Activated naive CD4-positive, alpha-beta T cell treated with anti-CD3 and anti-CD28 coated beads, Interleukin-2, amount 50 U/mL, for 72 hours (primary cell): Measurements from ENCODE around the gene CACNA1B. TPM values are rescaled to one million over a fixed set of nuclear protein-coding genes. Genes with fewer than 3 reads are reported as not detected.
"Not testable (repeated sequence)": the region's sequence is repeated elsewhere in the genome, so short reads cannot be mapped to it uniquely, and the experiment has no call there.

Experiments
- ATAC-seq, 2 donors: fragments of 150-1000 bp; cut with Tn5 transposase; 2 replicates each; pipeline ENCODE4 v1.10.0; 2021; ENCODE audit warnings: mild to moderate bottlenecking in 2 of 2, moderate library complexity in 2 of 2
- DNase-seq, 2 donors: peaks; one replicate each; pipeline ENCODE4 v3.0.0; 2021 to 2022; ENCODE audit warnings: low spot score in 2 of 2
- H3K27ac Mint-ChIP-seq, 2 donors: one replicate each; pipeline ENCODE4 v1.8.0; 2022; ENCODE audit warnings: mild to moderate bottlenecking in 2 of 2, mixed read lengths in 2 of 2
- H3K36me3 Mint-ChIP-seq, 2 donors: one replicate each; pipeline ENCODE4 v1.8.0; 2022; ENCODE audit warnings: mixed read lengths in 2 of 2
- H3K9me3 Mint-ChIP-seq, 2 donors: one replicate each; pipeline ENCODE4 v1.8.0; 2022; ENCODE audit warnings: mixed read lengths in 2 of 2
- total RNA-seq, 2 donors: library from RNA; stranded (reverse); gene quantifications; one replicate each; pipeline ENCODE4 v1.2.3, GENCODE V29; 2022

The CACNA1B gene
- total RNA-seq, 2 donors from 2014 or later, result 0.04 to 0.07 TPM

DNA sequence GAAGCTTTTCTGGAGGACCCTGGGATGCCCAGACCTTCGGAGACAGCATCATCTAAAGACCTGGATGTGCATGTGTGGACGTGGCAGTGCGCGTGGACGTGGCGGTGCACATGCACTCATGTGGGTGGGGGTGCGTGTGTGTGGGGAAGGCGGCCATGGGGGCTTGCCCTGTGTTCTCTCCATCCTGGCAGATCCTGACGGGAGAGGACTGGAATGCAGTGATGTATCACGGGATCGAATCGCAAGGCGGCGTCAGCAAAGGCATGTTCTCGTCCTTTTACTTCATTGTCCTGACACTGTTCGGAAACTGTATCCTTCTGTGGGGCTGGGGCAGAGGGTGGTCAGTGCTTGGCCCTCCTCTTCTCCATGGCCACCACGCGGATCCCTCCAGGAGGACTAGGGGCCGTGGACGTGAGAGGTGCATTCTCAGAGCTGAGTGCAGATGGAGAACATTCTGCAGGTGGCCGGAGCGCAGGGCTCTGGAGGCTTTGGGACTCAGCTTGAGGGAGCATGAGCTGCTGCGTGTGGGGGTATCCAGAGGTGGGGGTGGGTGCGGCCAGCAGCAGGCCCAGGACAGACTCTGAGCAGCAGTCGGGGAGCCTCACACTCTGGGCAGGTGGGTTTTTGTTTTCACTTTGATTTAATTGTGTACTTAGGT, 129.1 kb downstream of the CACNA1B start:
- no peak for ATAC-seq

DNA sequence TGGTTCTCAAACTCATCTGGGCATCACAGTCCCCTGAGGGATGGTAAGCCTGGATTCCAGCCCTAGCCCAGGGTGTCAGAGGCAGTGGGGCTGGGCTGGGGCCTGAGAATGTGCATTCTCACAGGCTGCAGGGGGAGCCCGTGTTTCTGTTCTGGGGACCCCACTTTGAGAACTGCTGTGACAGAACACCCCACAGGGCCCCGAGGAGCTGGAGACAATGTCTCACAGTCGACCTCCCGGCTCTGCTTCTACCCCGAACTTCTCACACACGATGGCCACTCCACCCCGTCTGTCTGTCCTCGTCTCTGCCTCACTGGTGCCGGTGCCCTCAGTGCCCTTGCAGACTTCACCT, 130.0 kb downstream of the CACNA1B start:
- Mint-ChIP-seq H3K36me3 (no peaks in the 10 kb centered on the region), H3K9me3 (no peaks in the 10 kb centered on the region), H3K27ac (no peak overlapping the region)
- DNase-seq (no peak), ATAC-seq (no peak)

More for the DNA sequence above, 129.1 kb downstream of the CACNA1B start:
- Mint-ChIP-seq H3K27ac (no peak overlapping the region), H3K36me3 (no peaks in the 10 kb centered on the region), H3K9me3 (no peaks in the 10 kb centered on the region)
- DNase-seq, result peak in 1 of 2 donors; percentile 39

DNA sequence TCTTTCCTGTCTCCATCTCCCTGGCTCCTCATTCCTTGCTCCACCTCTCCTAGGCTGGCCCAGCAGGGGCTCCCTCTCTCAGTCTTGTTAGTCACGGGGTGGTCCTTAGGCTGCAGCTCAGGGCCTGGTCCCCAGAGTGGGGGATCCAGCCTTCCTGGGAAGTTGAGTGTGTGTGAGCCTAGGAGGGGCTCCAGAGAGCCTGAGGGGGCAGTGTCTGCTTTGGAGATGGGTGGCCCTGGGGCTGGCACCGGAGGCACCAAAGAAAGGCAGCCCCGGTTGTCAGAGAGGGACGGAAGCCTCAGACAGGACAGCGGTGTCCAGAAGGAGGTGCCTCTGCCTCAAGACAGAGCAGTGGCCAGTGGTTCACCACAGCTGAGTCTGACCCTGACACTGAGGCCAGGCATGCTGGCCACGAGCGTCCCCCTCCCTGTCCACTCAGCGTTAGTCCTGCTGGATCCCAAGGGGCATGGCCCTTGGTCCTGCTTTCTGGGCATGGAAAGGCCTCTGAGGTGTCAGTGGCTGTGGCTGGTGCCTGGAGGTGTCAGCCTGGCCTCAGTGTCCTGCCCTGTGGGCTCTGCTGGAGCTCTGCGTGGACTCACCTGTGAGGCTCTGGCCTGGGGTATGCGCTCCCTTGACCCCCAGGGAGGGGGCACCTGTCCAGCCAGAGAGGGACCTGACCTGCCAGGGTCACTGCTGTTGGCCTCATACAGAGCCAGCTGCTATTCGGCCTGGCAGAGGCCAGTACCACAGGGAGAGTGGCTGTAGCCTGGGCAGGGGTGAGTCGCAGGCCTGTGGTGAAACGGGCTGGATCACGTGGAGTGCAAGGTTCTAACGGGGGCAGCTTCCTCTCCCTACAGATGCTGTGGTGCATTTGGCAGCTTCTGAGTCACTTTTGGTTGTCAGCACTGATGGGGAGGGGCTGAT, 130.6 kb downstream of the CACNA1B start:
- Mint-ChIP-seq H3K9me3 (no peaks in the 10 kb centered on the region), H3K36me3 (no peaks in the 10 kb centered on the region), H3K27ac (no peak overlapping the region)
- no peak for ATAC-seq
- no peak for DNase-seq

DNA sequence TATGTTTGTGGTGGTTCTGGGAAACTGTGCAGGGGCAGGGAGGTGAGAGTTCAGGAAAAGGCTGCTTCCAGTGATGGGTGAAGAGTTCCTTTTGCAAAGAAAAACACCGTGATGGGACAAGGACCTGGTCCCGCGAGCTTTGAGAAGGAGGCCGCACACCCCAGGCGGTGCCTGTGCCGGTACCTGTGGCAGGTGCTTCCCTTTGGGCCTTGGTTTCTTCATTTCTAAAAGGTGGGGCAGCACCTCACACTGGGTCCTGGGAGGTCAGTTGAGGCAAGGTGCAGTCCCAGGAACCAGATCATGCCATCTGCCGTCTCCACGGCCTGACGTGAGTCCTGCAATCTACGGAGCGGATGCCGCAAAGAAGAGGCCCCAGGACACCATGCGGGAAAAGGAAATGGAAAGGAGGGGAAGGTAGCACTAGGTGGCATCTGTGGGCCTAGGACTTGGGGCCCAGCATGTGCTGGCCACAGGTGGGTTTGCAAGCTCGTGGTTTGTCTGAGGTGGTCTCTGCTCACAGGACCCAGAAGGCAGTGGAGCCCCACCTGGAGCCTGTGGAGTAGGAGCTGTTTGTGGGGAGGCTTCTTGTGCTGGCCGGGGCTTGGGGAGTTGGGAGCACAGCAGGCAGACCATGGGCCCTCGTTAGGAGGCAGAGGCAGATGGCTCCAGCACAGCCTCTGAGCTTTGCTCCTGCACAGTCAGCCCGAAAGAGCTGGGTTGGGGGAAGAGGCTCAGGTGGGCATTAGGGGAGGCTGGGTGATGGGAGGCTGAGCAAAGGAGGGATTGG, 131.6 kb downstream of the CACNA1B start:
- H3K36me3 Mint-ChIP-seq, result no peaks in the 10 kb centered on the region
- ATAC-seq (no peak), DNase-seq (no peak)
- no peak overlapping the region for H3K27ac Mint-ChIP-seq
- H3K9me3 Mint-ChIP-seq, result no peaks in the 10 kb centered on the region

DNA sequence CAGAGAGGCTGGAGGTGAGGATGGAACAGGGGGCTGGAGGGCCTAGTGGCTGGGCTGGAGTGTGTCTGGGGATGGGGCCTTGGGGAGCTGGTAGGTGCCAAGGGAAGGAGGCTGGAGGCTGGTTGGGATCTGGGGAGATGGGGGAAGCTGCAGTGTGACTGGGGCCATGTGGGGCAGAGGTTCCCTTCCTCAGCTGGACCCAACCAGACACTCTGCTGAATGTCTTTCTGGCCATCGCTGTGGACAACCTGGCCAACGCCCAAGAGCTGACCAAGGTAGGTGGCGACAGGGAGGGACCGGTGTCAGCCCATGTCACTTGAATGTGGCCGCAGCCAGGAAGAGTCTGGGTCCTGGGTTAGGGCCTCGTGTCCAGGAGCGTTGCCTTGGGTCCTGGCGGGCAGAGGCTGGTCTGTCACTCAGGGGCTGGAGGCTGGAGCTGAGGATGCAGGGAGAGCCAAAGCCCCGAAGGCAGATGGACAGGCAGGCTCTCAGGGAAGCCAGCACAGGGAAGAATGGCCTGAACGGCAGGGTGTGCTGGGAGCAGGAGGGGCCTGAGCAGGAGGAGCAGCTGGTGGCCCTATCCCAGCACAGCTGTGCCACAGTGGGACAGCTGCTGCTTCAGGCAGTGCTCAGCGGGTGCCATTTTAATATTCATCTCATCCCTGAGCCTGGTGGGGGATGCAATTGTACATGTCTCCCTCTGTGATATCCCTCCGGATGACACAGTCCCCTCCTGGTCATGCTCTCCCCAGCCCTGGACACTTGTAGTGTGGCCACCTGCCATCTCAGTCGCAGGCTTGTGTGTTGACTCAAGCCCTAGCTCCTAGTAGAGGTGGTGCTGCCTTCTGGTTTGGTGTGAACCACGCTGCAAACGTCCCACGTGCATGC, 132.5 kb downstream of the CACNA1B start:
- Mint-ChIP-seq H3K36me3 (no peaks in the 10 kb centered on the region), H3K9me3 (no peaks in the 10 kb centered on the region), H3K27ac (no peak overlapping the region)
- no peak for ATAC-seq
- DNase-seq, result no peak

DNA sequence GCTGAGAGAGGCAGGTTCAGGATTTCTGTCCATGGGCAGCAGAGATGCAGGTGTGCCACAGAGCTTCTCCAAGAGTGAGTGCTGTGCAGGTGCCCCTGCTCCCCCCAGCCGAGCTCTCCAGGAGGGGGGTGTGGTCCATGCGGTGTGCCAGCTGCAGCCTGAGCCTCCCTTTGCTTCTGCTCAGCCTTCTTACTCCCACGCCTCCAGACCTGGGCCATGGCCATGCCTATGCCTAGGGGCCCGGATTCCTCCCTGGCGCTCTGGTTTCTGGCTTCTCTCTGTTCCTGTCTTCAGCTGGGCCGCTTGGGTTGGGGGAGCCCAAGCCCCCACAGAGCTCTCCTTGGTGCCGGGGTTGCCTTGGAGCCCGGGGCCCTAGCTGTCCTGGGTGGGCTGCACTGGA, 133.3 kb downstream of the CACNA1B start:
- DNase-seq (no peak), ATAC-seq (no peak)
- no peak overlapping the region for H3K27ac Mint-ChIP-seq
- H3K36me3 Mint-ChIP-seq, result no peaks in the 10 kb centered on the region
- H3K9me3 Mint-ChIP-seq, result no peaks in the 10 kb centered on the region

DNA sequence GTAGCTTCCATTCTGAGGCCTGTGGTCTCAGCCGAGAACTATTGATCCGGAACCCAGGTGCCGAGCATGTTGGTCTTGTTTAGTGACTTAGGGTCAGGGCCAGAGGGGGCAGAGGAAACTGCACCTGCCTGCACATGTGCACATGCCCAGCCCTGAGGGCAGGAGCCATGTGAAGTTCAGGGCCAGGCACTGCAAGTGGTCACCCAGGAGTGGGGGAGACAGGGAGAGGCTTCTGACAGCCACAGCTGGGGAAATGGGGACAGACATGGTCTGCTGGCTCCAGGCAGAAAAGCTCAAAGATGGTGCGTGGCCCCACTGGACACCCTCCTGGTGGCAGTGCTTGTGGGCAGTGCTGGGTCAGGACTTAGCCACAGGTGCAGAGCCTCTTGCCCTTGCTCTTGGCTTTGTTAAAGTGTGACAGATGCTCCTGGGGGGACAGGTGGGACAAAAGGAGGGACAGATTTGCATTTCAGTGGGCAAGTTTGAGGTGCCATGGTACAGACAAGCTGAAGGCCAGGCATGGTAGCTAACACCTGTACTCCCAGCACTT, 134.4 kb downstream of the CACNA1B start:
- ATAC-seq (no peak), DNase-seq (peak in 1 of 2 donors; percentile 47)
- Mint-ChIP-seq H3K27ac (peak overlapping the region in 1 of 2 donors; percentile 16), H3K36me3 (no peaks in the 10 kb centered on the region), H3K9me3 (no peaks in the 10 kb centered on the region)

DNA sequence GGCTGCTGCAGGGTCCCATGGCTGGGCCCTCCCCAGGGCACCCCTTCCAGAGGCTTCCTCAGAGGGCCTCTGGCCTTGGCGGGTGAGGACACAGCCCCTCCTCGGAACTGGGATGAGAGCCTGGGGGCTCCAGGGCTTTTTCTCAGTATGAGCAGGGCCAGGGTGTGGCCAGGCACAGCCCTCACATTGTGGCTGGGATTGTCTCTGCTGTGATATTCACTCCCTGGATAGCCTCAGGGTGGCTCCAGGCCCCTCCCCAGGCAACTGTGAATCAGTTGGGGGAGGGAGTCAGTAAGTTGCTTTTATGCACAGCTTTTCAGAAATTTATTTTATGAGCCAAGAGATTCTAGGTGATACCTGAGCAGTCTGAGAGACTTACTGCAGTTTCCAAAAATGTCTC, 135.7 kb downstream of the CACNA1B start:
- Mint-ChIP-seq H3K27ac (no peak overlapping the region), H3K9me3 (no peaks in the 10 kb centered on the region), H3K36me3 (no peaks in the 10 kb centered on the region)
- ATAC-seq, result no peak
- no peak for DNase-seq

DNA sequence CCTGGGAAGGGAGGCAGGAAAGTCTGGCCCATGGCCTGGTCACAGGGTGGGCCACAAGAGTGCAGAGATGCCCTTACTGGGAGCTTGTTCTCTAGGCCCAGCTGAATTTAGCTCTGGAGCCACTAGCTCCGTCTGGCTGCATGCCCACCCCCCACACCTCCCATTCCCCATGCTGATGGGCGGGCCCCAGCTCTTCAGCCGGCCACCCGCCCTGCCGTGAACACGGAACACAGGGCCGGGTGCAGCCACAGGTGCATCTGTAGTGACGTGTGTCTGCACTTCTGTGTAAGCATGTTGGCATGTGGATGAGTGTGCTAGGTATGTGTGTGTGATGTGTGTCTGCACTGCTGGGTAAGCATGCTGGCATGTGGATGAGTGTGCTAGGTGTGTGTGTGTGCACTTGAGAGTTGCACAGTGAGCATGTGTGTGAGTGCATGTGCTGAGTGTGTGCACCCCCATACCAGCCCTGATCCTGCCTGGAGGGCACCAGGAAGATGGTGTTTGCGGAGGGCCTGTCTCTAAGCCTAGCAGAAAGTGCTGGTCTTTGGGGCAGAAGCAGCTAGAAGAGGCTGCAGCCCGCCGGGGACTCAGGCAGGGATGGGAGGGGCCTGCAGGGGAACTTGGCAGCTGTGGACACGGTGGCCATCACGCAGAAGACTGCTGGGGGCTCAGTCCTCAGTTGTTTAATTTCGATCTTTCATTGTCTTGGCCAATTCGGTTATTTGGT, 136.4 kb downstream of the CACNA1B start:
- H3K36me3 Mint-ChIP-seq, result no peaks in the 10 kb centered on the region
- H3K9me3 Mint-ChIP-seq, result no peaks in the 10 kb centered on the region
- no peak overlapping the region for H3K27ac Mint-ChIP-seq
- ATAC-seq, result no peak
- DNase-seq, result peak in 1 of 2 donors; percentile 52

DNA sequence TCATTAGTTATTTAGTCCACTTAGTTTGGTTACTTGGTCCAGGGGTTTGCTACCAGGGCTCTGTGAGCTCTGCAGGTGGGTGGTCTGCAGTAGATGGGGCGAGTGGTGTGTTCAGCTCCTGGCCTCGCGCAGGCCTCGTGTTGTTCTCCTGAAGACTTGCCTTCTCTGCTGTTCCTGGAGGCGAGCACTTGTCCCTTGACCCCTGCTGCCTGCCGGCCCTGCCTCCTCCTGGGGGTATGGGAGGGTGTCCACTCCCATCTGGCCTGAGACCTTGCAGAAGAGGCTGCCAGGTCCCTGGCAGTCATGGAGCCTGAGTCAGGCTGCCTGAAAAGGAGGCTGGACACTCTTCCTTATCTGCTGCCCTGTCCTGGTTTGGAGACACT, 137.0 kb downstream of the CACNA1B start:
- Mint-ChIP-seq H3K36me3 (no peaks in the 10 kb centered on the region), H3K9me3 (no peaks in the 10 kb centered on the region), H3K27ac (no peak overlapping the region)
- ATAC-seq, result no peak
- no peak for DNase-seq

DNA sequence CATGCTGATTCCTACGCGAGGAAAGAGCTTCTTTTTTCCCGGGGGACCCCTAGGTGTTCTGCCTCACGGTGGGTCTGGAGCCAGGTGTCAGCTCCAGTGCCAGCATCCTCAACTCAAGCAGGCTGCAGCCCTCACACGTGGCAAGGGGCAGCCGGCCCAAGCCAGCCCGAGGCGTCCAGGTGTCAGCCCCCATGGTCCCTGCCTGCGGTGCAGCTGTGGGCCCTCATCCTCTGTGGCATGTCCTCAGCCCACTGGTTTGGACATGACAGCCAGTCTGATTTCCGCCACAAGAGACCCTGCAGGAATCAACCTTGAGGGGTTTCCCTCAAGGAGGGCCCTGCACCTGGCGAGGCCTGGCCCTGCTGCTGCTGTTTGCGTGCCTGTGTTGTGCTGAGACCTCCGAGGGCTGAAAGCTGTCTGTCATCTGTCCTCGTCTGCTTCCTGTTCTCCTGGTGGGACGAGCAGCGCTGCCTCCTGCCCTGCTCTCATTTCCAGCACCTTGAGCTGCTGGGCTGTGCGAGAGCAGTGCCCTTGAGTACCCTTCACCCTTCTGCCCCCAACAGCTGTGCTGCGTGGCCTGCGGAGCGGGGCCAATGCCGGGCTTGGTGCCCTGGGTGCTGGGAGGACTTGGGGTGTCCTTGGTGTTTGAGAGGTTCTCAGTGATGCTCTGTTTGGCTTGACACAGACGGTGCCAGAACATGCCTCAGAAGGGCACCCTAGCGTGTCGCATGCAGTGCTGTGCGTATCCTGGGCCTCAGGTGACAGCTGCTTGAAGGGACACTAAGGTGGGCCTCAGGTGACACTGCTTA, 137.6 kb downstream of the CACNA1B start:
- Mint-ChIP-seq H3K36me3 (no peaks in the 10 kb centered on the region), H3K9me3 (no peaks in the 10 kb centered on the region), H3K27ac (no peak overlapping the region)
- no peak for DNase-seq
- no peak for ATAC-seq

DNA sequence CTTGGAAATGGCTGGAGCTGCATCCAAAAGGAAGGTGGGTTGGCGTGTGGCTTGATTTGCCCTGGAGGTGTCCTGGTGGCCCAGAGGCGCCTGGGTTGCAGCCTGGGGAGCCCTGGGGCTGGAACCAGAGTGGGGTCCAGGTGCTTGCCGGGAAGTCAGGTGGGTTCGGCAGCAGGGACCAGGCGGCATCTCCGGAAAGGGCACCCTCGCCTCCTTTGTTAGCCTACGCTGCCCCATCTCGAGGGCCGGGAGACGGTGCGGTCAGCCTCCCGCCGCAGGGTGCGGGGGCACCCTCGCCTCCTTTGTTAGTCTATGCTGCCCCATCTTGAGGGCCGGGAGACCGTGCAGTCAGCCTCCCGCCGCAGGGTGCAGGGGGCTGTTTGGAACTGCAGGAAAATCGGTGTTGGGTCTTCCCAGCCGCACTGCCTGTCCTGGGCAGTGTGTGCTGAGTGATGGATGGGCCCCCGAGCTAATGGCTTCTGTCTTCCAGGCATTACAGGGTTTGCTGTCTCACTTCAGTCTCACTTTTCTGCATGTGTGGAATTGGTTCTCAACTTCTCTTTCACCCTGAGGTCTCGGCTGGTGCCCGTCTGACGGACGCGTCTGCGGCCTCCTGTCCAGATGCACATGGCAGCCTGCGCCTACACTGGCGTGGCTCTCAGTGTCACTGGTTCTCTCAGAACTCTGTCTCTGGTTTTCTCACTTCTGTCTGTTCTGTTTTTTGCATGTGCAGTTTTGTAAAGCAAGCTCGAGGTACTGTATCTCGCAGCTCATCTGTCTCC, 139.0 kb downstream of the CACNA1B start:
- no peak for DNase-seq
- Mint-ChIP-seq H3K36me3 (no peaks in the 10 kb centered on the region), H3K27ac (no peak overlapping the region), H3K9me3 (no peaks in the 10 kb centered on the region)
- no peak for ATAC-seq

DNA sequence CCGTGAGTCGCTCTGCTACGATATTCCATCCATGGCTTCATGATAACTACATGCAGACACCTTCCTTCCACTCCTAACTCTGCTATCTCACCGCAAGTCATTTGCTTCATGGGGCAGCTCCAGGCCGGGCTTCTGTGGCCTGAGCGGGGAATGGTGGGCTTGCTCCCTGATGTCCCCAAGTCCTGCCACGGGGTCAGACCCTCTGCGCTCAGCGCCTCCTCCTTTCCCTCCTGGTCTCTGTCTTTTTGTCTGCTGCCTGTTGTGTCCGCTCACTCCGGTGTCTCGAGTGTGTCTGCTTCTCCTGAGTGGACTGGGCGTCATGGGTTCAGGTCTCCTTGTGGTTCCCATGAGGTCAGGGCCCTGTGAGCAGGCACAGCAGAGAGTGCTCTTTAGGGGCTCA, 139.6 kb downstream of the CACNA1B start:
- no peak for DNase-seq
- no peak for ATAC-seq
- no peaks in the 10 kb centered on the region for H3K9me3 Mint-ChIP-seq
- H3K27ac Mint-ChIP-seq, result no peak overlapping the region
- H3K36me3 Mint-ChIP-seq, result no peaks in the 10 kb centered on the region

DNA sequence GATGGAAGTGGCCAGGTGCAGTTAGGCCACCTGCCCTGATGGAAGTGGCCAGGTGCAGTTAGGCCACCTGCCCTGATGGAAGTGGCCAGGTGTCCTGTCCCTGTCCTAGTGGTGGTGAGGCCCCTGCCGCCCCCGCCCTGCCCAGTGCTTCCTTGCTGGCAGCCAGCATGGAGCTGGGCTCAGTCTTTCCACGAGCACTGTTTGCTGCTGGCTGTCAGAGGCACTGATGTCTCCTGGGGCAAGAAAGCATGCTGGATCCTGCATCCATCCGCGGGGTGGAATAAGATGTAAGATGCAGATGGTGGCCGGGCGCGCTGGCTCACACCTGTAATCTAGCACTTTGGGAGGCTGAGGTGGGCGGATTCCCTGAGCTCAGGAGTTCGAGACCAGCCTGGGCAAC, 141.9 kb downstream of the CACNA1B start:
- not testable (repeated sequence) for ATAC-seq, H3K9me3 Mint-ChIP-seq, DNase-seq, H3K27ac Mint-ChIP-seq, H3K36me3 Mint-ChIP-seq
